Mesenchymal stem cell (in vitro differentiated cells and primary cell): ENCODE measurements around the gene EXOG. TPM values are rescaled to one million over a fixed set of nuclear protein-coding genes. Genes with fewer than 3 reads are reported as not detected.

Experiments used
- small RNA-seq: library from polyadenylated mRNA; stranded (forward); fragments of <200 nt; extraction: miRNeasy Mini kit (QIAGEN cat#:217004); gene quantifications from one replicate; pipeline ENCODE3, GENCODE V24; 2013; ENCODE audit warnings: low read depth

Gene EXOG

Small RNA genes lying within 50 kb of the gene (small RNA-seq; reads per million reads assigned to genes)
- not detected for gene RF00019
